HG03354 (cell line): Measurements from ENCODE around the gene TSPAN6.
A peak's percentile ranks its signal among the peaks of the same experiment; 100 is the strongest.

Experiments used
- ATAC-seq: cut with Tn5 transposase; IDR thresholded peaks from one replicate; pipeline ENCODE4 v1.9.1; 2021; ENCODE audit warnings: mild to moderate bottlenecking; ENCODE audit not compliant: unreplicated experiment, poor library complexity, severe bottlenecking

TSPAN6 gene

GRCh38 chrX:100636321-100636991 lies at the start of gene TSPAN6:
TSS of gene TSPAN6 (minus strand) at chrX:100636806. CDS start at chrX:100636694, 112 bp downstream.
- peak; percentile 99 for ATAC-seq

- peak; percentile 21 for ATAC-seq
Measured at GRCh38 chrX:100685997-100686305, 49.3 kb upstream of the TSPAN6 start.

- peak; percentile 87 for ATAC-seq
Measured at GRCh38 chrX:100685284-100685996, 48.8 kb upstream of the TSPAN6 start.

GRCh38 chrX:100682939-100683338 lies 46.3 kb upstream of the TSPAN6 start:
- no peak for ATAC-seq

- ATAC-seq = no peak
Measured at GRCh38 chrX:100681599-100681998, 45.0 kb upstream of the TSPAN6 start.

GRCh38 chrX:100680756-100681155 lies 44.1 kb upstream of the TSPAN6 start:
- ATAC-seq = no peak

- no peak for ATAC-seq
Measured at GRCh38 chrX:100677611-100678181, 41.1 kb upstream of the TSPAN6 start.

GRCh38 chrX:100674705-100675104 lies 38.1 kb upstream of the TSPAN6 start:
- ATAC-seq = peak; percentile 78

GRCh38 chrX:100673397-100673953 lies 36.9 kb upstream of the TSPAN6 start:
- ATAC-seq = no peak

GRCh38 chrX:100672966-100673365 lies 36.4 kb upstream of the TSPAN6 start:
- no peak for ATAC-seq

GRCh38 chrX:100663642-100664041 lies 27.0 kb upstream of the TSPAN6 start:
- ATAC-seq = no peak

- ATAC-seq = no peak
Measured at GRCh38 chrX:100662796-100663195, 26.2 kb upstream of the TSPAN6 start.

GRCh38 chrX:100662170-100662569 lies 25.6 kb upstream of the TSPAN6 start:
- no peak for ATAC-seq

GRCh38 chrX:100659431-100660137 lies 23.0 kb upstream of the TSPAN6 start:
- no peak for ATAC-seq

- ATAC-seq = no peak
Measured at GRCh38 chrX:100658941-100659381, 22.4 kb upstream of the TSPAN6 start.

- no peak for ATAC-seq
Measured at GRCh38 chrX:100654261-100654660, 17.7 kb upstream of the TSPAN6 start.

- ATAC-seq = no peak
Measured at GRCh38 chrX:100652266-100652665, 15.7 kb upstream of the TSPAN6 start.

GRCh38 chrX:100650841-100651240 lies 14.2 kb upstream of the TSPAN6 start:
- peak; percentile 49 for ATAC-seq

- no peak for ATAC-seq
Measured at GRCh38 chrX:100649550-100650356, 13.1 kb upstream of the TSPAN6 start.
